ENCODE results near the gene ZNF442.
"Not testable (repeated sequence)": the region's sequence is repeated elsewhere in the genome, so short reads cannot be mapped to it uniquely, and the experiment has no call there.

ZNF442 gene

GRCh38 chr19:12330340-12330739 is 35.1 kb downstream of the ZNF442 start:
- DNase-seq, result no peak

DNA sequence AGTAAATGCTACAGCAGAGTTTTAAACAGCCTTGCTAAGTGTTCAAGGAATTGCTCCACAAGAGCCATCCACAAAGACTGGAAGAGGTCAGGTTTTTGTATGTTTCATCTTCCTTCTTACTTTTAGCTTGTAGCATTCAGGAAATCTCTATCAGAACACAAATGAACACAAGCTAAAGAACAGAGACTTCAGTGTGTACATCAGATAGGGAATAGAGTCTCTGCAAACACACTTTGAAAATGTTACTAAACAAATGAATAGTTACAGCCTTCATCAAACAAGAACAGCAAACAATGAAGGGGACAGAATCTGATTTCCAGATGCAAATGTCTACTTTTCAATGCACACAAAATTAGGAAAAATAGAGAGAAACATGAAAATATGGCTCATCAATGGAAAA is 39.8 kb downstream of the ZNF442 start:
- no peak for DNase-seq

DNA sequence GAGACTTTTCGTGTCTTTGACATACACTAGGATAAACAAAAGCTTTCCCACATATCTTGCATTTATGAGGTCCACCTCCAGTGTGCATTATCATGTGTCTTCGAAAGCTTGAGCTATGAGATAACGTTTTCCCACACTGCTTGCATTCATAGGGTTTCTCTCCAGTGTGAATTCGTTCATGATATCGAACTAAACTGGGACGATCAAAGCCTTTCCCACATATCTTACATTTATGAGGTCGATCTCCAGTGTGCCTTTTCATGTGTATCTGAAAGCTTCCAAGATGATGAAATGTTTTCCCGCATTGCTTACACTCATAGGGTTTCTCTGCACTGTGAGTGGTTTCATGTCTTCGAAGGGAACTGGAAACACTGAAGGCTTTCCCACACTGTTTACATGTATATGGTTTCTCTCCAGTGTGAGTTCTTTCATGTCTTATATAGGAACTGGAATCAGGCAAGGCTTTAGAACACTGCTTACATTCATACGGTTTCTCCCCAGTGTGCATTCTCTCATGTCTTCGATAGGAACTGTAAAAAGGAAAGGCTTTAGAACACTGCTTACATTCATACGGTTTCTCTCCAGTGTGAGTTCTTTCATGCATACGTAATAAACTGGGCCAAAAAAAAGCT is 46.6 kb downstream of the ZNF442 start:
- no peak for DNase-seq

DNA sequence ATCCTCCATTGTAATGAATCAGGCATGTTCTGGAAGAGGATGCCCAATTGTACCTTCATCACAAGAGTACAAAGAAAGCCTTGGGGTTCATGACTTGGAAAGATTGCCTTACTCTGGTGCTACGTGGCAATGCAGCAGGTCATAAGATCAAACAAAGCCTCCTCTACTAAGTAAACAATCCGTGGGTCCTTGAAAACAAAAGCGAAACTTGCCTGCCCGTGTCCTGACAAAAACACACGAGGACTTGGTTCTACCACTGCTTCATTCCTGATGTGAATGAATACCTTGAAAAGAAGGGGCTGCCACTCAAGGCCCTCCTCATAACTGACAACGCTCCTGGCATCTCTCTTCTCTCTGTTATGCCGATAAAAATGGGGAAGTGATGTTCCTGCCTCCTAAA is 50.9 kb downstream of the ZNF442 start:
- no peak for DNase-seq

DNA sequence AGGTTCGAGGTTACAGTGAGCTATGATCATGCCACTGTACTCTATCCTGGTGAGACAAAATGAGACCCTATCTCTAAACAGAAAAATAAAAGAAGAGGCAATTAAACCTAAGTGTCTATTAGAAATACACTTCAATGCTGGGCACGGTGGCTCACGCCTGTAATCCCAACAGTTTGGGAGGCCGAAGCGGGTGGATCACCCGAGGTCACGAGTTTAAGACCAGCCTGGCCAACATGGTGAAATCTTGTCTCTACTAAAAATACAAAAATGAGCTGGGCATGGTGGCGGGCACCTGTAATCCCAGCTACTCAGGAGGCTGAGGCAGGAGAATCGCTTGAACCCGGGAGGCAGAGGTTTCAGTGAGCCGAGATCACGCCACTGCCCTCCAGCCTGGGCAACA is 56.6 kb downstream of the ZNF442 start:
- not testable (repeated sequence) for DNase-seq

Measured in activated naive CD4-positive, alpha-beta T cell (primary cell).